Liver (tissue), 9 donors: ENCODE results near the gene ATP13A5. TPM values are rescaled to one million over a fixed set of nuclear protein-coding genes. Genes with fewer than 3 reads are reported as not detected.

Source experiments
- DNase-seq: peaks from one replicate; pipeline ENCODE4 v3.0.0-alpha.2; 2017; ENCODE audit warnings: low spot score
- H3K27ac ChIP-seq, 2 donors: one replicate each; pipeline ENCODE4 v1.7.0; 2013; ENCODE audit warnings: inconsistent platforms in 2 of 2, low read length in 2 of 2, control low read depth in 1 of 2, low read depth in 1 of 2, mild to moderate bottlenecking in 1 of 2
- H3K27me3 ChIP-seq, 4 donors: one replicate each; pipeline versions ENCODE4 v1.6.1 to v1.7.0; 2013; ENCODE audit warnings: low read length in 3 of 4, inconsistent platforms in 1 of 4, mild to moderate bottlenecking in 1 of 4, moderate library complexity in 1 of 4; ENCODE audit not compliant: control insufficient read depth in 4 of 4, insufficient read depth in 4 of 4
- H3K36me3 ChIP-seq, 4 donors: one replicate each; pipeline versions ENCODE4 v1.6.1 to v1.7.0; 2013; ENCODE audit warnings: low read length in 3 of 4, mild to moderate bottlenecking in 3 of 4, low read depth in 1 of 4, moderate library complexity in 1 of 4; ENCODE audit not compliant: control insufficient read depth in 4 of 4, insufficient read depth in 3 of 4
- H3K4me1 ChIP-seq, 4 donors: one replicate each; pipeline versions ENCODE4 v1.6.1 to v1.7.0; 2013; ENCODE audit warnings: low read length in 3 of 4, mild to moderate bottlenecking in 3 of 4, moderate library complexity in 1 of 4; ENCODE audit not compliant: control insufficient read depth in 4 of 4, insufficient read depth in 4 of 4
- H3K4me3 ChIP-seq, 3 donors: one replicate each; pipeline versions ENCODE4 v1.6.1 to v1.7.0; 2013; ENCODE audit warnings: low read length in 3 of 3, control low read depth in 1 of 3, low read depth in 1 of 3, mild to moderate bottlenecking in 1 of 3
- H3K9ac ChIP-seq, 2 donors: one replicate each; pipeline ENCODE4 v1.7.0; 2013; ENCODE audit warnings: low read length in 2 of 2, mild to moderate bottlenecking in 2 of 2, moderate library complexity in 2 of 2, control low read depth in 1 of 2, low read depth in 1 of 2
- H3K9me3 ChIP-seq, 4 donors: one replicate each; pipeline versions ENCODE4 v1.6.1 to v1.7.0; 2013; ENCODE audit warnings: low read length in 3 of 4; ENCODE audit not compliant: control insufficient read depth in 4 of 4
- ATF3 ChIP-seq: IDR thresholded peaks from 2 replicates; pipeline ENCODE4 v1.6.1; 2016; ENCODE audit warnings: antibody characterized with exemption
- FOXA1 ChIP-seq: IDR thresholded peaks from 2 replicates; pipeline ENCODE4 v1.6.1; 2016; ENCODE audit warnings: antibody characterized with exemption
- GABPA ChIP-seq, 2 donors: IDR thresholded peaks in 1 of 2; conservative IDR thresholded peaks in 1 of 2; 2 replicates each; pipeline ENCODE4 v1.6.1; 2016; ENCODE audit warnings: antibody characterized with exemption in 2 of 2, mild to moderate bottlenecking in 1 of 2, moderate library complexity in 1 of 2
- HNF4A ChIP-seq, 2 donors: conservative IDR thresholded peaks; 2 replicates each; pipeline ENCODE4 v1.6.1; 2016; ENCODE audit warnings: antibody characterized with exemption in 2 of 2, mild to moderate bottlenecking in 2 of 2
- JUND ChIP-seq, 2 donors: IDR thresholded peaks; 2 replicates each; pipeline ENCODE4 v1.6.1; 2016; ENCODE audit warnings: antibody characterized with exemption in 2 of 2
- NR2F2 ChIP-seq: IDR thresholded peaks from 2 replicates; pipeline ENCODE4 v1.6.1; 2016; ENCODE audit warnings: antibody characterized with exemption
- RXRA ChIP-seq, 2 donors: IDR thresholded peaks; 2 replicates each; pipeline ENCODE4 v1.6.1; 2017 to 2018; ENCODE audit warnings: antibody characterized with exemption in 2 of 2, mild to moderate bottlenecking in 1 of 2
- SP1 ChIP-seq: IDR thresholded peaks from 2 replicates; pipeline ENCODE4 v1.6.1; 2018; ENCODE audit warnings: antibody characterized with exemption, mild to moderate bottlenecking
- TAF1 ChIP-seq: conservative IDR thresholded peaks from 2 replicates; pipeline ENCODE4 v1.6.1; 2016; ENCODE audit warnings: antibody characterized with exemption, mild to moderate bottlenecking
- ZBTB33 ChIP-seq: IDR thresholded peaks from 2 replicates; pipeline ENCODE4 v1.6.1; 2016; ENCODE audit warnings: antibody characterized with exemption
- WGBS: extraction: QIAGEN DNeasy Blood & Tissue Kit; methylation state at CpG from one replicate; pipeline ENCODE4 v1.1.7; 2013; 5-methylcytosine and 5-hydroxymethylcytosine counted together
- polyA plus RNA-seq, 2 donors: library from polyadenylated mRNA; stranded (reverse) in 1 of 2; unstranded in 1 of 2; fragments of 200-250 nt in 1 of 2; fragments of >200 nt in 1 of 2; fragmentation: Nextera tagmentation in 1 of 2; extraction: Ambion mirVana in 1 of 2; gene quantifications; one replicate each; pipeline versions ENCODE4 v1.2.1 to v1.2.3, GENCODE V29; 2013 to 2015
- total RNA-seq, 2 donors: library from RNA; depleted of rRNA; stranded (reverse); fragments of >200 nt; gene quantifications; one replicate each; pipeline ENCODE4 v1.2.3, GENCODE V29; 2014
- TF ChIP-seq, protein P1 (sequence below): IDR thresholded peaks from 2 replicates; pipeline ENCODE4 v1.6.1; 2016; ENCODE audit warnings: antibody characterized with exemption, mild to moderate bottlenecking
- TF ChIP-seq, protein P2 (sequence below): fragments of 150-350 bp; IDR thresholded peaks from 2 replicates; pipeline ENCODE4 v1.5.1; 2017; ENCODE audit warnings: improper control_type of control experiment, low read depth, low read length; ENCODE audit not compliant: missing input control
- donor health status: healthy.
- donor health status: healthy.
- donor health status: healthy.
- donor health status: healthy.
- donor health status: healthy.

The ATP13A5 gene
- total and polyA plus RNA-seq, 4 donors: 0.21 TPM; not detected in 3

- 92% methylated on average over 2 of the region's 2 CpGs for WGBS
- TF ChIP-seq FOXA1 (no peak), NR2F2 (no peak), SP1 (no peak), JUND (IDR thresholded peaks at IDR 0.05) (no peak), ATF3 (no peak), ZBTB33 (no peak), RXRA (IDR thresholded peaks at IDR 0.05) (no peak), GABPA (IDR thresholded peaks at IDR 0.05 in 1 of 2, conservative IDR thresholded peaks at IDR 0.05 in 1 of 2) (no peak)
- TF ChIP-seq, protein P1, sequence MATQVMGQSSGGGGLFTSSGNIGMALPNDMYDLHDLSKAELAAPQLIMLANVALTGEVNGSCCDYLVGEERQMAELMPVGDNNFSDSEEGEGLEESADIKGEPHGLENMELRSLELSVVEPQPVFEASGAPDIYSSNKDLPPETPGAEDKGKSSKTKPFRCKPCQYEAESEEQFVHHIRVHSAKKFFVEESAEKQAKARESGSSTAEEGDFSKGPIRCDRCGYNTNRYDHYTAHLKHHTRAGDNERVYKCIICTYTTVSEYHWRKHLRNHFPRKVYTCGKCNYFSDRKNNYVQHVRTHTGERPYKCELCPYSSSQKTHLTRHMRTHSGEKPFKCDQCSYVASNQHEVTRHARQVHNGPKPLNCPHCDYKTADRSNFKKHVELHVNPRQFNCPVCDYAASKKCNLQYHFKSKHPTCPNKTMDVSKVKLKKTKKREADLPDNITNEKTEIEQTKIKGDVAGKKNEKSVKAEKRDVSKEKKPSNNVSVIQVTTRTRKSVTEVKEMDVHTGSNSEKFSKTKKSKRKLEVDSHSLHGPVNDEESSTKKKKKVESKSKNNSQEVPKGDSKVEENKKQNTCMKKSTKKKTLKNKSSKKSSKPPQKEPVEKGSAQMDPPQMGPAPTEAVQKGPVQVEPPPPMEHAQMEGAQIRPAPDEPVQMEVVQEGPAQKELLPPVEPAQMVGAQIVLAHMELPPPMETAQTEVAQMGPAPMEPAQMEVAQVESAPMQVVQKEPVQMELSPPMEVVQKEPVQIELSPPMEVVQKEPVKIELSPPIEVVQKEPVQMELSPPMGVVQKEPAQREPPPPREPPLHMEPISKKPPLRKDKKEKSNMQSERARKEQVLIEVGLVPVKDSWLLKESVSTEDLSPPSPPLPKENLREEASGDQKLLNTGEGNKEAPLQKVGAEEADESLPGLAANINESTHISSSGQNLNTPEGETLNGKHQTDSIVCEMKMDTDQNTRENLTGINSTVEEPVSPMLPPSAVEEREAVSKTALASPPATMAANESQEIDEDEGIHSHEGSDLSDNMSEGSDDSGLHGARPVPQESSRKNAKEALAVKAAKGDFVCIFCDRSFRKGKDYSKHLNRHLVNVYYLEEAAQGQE: no peak
- peaks cover 2 to 18% (median 12%) of the 10 kb centered on the region in 4 donors for H3K9me3 ChIP-seq
Measured at GRCh38 chr3:193416629-193417028, 38.1 kb upstream of the ATP13A5 start.

DNA sequence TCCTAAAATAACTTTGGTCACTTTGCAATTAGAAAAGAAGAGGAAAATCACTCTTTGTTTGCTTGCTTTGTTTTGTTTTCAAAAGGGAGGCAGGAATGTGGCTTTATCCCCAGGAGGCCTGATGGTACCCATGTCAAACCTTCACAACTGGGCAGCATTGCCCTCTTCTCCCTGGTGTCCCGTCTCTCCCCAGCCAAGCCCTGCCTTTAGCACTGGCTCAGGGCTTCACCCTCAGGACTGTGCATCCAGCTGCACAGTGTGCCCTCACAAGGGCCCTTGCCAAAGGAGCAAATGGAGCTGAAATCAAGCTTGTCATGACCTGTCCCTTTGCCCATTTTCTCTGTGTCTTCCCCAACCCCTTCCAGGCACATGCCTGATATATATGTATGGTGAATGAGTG, 29.1 kb upstream of the ATP13A5 start:
- no peaks in the 10 kb centered on the region for H3K36me3 ChIP-seq
- H3K4me3 ChIP-seq: no peak overlapping the region
- H3K9ac ChIP-seq: no peak overlapping the region
- no peaks in the 10 kb centered on the region for H3K9me3 ChIP-seq
- TF ChIP-seq, protein P1: no peak
- TF ChIP-seq TAF1 (no peak), ATF3 (no peak), SP1 (no peak), HNF4A (conservative IDR thresholded peaks at IDR 0.05) (no peak), ZBTB33 (no peak)
- TF ChIP-seq, protein P2, sequence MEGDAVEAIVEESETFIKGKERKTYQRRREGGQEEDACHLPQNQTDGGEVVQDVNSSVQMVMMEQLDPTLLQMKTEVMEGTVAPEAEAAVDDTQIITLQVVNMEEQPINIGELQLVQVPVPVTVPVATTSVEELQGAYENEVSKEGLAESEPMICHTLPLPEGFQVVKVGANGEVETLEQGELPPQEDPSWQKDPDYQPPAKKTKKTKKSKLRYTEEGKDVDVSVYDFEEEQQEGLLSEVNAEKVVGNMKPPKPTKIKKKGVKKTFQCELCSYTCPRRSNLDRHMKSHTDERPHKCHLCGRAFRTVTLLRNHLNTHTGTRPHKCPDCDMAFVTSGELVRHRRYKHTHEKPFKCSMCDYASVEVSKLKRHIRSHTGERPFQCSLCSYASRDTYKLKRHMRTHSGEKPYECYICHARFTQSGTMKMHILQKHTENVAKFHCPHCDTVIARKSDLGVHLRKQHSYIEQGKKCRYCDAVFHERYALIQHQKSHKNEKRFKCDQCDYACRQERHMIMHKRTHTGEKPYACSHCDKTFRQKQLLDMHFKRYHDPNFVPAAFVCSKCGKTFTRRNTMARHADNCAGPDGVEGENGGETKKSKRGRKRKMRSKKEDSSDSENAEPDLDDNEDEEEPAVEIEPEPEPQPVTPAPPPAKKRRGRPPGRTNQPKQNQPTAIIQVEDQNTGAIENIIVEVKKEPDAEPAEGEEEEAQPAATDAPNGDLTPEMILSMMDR: no peak
- no peaks in the 10 kb centered on the region for H3K4me1 ChIP-seq
- DNase-seq: no peak
- WGBS: 49% methylated on average over 1 of the region's 1 CpG
- H3K27ac ChIP-seq: no peak overlapping the region
- peaks cover 0 to 3% (median 0%) of the 10 kb centered on the region in 4 donors for H3K27me3 ChIP-seq

More at GRCh38 chr3:193416629-193417028, 38.1 kb upstream of the ATP13A5 start:
- Histone ChIP-seq H3K4me3 (no peak overlapping the region), H3K36me3 (no peaks in the 10 kb centered on the region), H3K4me1 (no peaks in the 10 kb centered on the region), H3K9ac (no peak overlapping the region), H3K27ac (no peak overlapping the region), H3K27me3 (no peaks in the 10 kb centered on the region)
- DNase-seq: no peak
